Activated CD8-positive, alpha-beta memory T cell treated with anti-CD3 and anti-CD28 coated beads for 36 hours (primary cell): ENCODE data around the gene TBC1D30. TPM values are rescaled to one million over a fixed set of nuclear protein-coding genes. Genes with fewer than 3 reads are reported as not detected.

Source experiments
- CTCF ChIA-PET: fragments of 350-600 bp; sonication (Branson Sonifier 250); formaldehyde crosslinking; loops from one replicate; lab custom pipeline; 2021; ENCODE audit warnings: antibody characterized with exemption; lab: Charles Lee
- POLR2A ChIA-PET: fragments of 350-600 bp; sonication (Branson Sonifier 250); formaldehyde crosslinking; loops from one replicate; lab custom pipeline; 2021; ENCODE audit warnings: antibody characterized with exemption; lab: Charles Lee
- total RNA-seq, 2 experiments: library from RNA; stranded (reverse); gene quantifications; one replicate each; pipeline ENCODE4 v1.2.3, GENCODE V29; 2021

TBC1D30 gene
- total RNA-seq, 2 experiments from 2014 or later: 1.9 to 2.8 TPM

GRCh38 chr12:64892561-64892960 lies 68.1 kb downstream of the TBC1D30 start:
- CTCF ChIA-PET: no interaction called here

DNA sequence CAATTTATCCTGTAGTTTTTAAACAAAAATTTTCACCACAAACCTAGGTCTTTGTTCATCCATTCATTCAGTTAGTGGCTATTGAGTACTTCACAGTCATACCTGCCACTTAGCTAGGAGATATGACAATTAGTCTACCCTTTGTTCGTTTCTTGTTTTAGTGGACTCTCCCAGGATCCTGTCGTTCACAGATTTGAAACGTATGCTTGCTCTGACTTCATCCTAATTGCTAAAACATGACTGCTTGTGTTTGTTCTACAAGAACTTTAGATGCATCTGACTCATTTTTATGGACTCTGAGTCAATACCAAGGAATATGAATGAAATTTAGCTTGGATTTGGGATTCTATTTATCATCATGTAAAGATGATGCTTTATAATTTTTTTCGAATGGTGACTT lies 69.5 kb downstream of the TBC1D30 start:
- ChIA-PET POLR2A (no interaction called here), CTCF (no interaction called here)

More at GRCh38 chr12:64892561-64892960, 68.1 kb downstream of the TBC1D30 start:
- POLR2A ChIA-PET: no interaction called here

GRCh38 chr12:64894827-64895475 lies 70.5 kb downstream of the TBC1D30 start:
- CTCF ChIA-PET: no interaction called here
- POLR2A ChIA-PET: no interaction called here

DNA sequence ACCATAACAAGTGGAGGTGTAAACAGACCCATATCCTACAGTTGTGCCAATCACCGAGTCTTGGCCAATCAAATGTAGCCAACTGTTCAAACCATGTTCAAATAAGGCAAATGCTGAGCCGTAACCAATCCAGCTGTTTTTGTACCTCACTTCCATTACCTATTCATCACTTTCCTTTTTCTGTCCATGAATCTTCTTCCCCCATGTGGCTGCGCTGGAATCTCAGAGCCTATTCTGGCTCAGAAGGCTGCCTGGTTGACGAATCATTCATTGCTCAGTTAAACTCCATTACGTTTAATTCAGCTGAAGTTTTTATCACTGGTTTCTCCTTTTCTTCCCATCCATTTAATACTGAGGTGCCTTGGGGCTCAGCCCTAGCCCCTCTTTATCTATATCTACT lies 71.1 kb downstream of the TBC1D30 start:
- POLR2A ChIA-PET: no interaction called here
- CTCF ChIA-PET: no interaction called here

DNA sequence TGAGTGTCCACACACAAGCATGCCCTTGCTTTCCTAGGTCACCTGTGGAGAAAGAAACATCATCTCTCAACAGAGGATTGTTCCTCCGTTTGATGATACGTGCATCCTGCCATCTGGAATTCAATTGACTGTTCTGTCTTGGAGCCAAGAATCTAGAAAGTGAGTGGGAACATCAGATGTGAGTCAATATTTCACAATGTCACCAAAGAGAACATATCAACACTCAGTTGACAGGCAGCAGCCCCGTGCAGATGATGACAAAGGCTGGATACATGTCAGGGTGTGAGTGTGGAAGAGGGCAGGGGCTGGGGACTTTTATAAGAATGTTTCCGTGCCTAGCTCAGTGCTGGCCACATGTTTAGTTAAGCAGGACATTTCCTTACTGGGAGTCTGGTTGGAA lies 76.1 kb downstream of the TBC1D30 start:
- ChIA-PET POLR2A (no interaction called here), CTCF (no interaction called here)

- POLR2A ChIA-PET: no interaction called here
- CTCF ChIA-PET: no interaction called here
Measured at GRCh38 chr12:64903479-64904152, 79.2 kb downstream of the TBC1D30 start.

- CTCF ChIA-PET: no interaction called here
Measured at GRCh38 chr12:64907097-64907496, 82.7 kb downstream of the TBC1D30 start.

DNA sequence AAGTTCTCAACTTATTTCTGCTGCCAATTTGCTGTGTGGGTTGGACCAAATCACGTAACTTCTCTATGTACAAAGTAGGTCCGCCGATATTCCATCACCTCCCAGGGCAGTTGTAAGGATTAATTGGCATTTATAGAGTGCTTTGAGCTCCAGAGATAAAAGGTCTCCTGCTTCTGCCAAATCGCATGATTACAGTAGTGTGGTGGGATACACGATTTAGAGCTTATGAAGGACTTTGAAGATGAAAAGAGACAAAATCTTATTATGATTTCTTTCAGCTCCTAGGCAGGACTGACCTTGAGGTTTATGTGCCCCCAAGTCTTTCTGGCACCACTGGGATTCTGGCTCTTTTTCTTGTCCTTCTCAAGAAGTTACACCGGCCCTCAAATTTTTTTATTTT lies 84.7 kb downstream of the TBC1D30 start:
- POLR2A ChIA-PET: no interaction called here
- CTCF ChIA-PET: no interaction called here

More at GRCh38 chr12:64907097-64907496, 82.7 kb downstream of the TBC1D30 start:
- POLR2A ChIA-PET: no interaction called here

GRCh38 chr12:64911081-64911480 lies 86.6 kb downstream of the TBC1D30 start:
- CTCF ChIA-PET: interaction anchor here (0.6 kb wide), 1 partner anchor 114 kb away, joined by 3 read pairs; no protein-coding TSS in a partner anchor

DNA sequence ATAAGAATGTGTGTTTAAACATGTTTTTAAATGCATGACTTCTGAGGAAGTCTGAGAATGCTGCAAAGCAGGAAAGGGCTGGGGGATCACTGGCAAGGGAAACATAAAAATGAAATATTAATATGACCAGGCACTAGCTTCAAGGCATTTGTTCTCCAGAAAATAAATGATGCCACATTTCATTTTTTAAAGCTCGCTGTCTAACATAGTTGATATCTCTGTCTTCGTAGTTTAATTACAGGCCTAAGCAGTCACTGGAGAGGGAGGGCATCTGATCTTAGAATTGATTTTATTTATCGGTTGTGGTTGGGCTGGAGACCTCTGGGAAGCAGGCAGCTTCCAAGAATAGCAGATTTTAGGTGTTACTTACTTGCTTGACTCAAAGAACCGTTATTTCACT lies 87.5 kb downstream of the TBC1D30 start:
- CTCF ChIA-PET: no interaction called here
- POLR2A ChIA-PET: no interaction called here

More at GRCh38 chr12:64911081-64911480, 86.6 kb downstream of the TBC1D30 start:
- POLR2A ChIA-PET: no interaction called here

- POLR2A ChIA-PET: no interaction called here
Measured at GRCh38 chr12:64912516-64913255, 88.2 kb downstream of the TBC1D30 start.

GRCh38 chr12:64915242-64915641 lies 90.8 kb downstream of the TBC1D30 start:
- CTCF ChIA-PET: no interaction called here
- POLR2A ChIA-PET: no interaction called here

More at GRCh38 chr12:64912516-64913255, 88.2 kb downstream of the TBC1D30 start:
- CTCF ChIA-PET: no interaction called here

DNA sequence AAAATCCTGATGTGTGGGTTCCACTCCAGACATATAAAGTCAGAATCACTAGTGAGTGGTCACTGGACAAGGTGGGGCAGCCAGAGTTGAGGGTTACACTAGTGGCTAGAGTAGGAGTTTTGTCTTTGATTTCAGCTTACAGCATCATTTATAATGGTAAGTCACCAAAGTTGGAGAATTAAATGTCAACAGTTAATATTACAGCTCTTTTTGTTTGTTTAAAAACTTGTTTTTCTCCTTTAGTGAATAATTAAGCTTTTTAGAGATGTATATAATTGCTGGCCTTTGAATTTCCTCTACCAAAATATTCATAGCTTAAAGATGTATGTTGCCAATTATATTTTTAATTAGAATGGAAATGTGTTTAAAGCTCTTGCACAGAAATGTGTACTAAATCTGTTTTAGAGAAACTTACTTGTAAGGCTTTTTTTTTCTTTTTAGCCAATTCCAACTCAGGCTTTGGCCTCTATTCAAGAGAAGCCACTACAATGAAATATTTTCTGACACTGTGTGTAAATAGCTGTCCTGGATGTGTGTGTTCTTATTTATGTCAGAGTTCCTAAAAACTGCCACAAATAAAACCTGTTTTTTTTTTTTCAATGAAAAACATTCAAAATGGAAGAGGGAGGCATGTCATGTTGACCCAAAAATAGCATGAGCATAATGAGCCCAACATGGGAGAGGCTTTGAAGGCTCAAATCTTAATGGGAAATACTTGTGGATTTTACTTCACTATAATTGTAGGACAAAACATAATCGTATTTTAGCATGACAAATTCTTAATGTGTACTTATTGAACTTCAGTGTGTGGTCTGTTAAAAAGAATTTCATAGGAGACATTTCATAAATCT lies 92.2 kb downstream of the TBC1D30 start:
- ChIA-PET POLR2A (no interaction called here), CTCF (no interaction called here)

GRCh38 chr12:64918344-64918743 lies 93.9 kb downstream of the TBC1D30 start:
- ChIA-PET POLR2A (no interaction called here), CTCF (no interaction called here)

DNA sequence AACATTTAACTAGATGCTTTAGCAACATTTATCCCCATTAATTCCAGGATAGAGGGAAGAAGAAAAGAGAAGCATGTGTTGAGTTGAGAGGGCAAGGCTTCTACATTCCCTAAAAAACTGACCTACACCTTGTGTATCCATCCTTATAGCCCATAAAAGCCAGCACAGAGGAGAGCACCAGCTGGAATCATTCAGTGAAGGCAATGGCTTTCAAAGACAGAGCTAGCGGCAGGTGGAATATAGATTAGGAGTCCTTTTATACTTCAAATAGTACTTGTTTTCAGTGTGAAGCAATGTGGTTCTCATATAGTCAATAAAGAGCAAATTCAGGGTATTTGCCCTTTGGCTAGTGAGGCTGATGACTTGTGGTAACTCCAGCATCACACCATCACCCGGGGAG lies 94.4 kb downstream of the TBC1D30 start:
- ChIA-PET CTCF (no interaction called here), POLR2A (no interaction called here)

DNA sequence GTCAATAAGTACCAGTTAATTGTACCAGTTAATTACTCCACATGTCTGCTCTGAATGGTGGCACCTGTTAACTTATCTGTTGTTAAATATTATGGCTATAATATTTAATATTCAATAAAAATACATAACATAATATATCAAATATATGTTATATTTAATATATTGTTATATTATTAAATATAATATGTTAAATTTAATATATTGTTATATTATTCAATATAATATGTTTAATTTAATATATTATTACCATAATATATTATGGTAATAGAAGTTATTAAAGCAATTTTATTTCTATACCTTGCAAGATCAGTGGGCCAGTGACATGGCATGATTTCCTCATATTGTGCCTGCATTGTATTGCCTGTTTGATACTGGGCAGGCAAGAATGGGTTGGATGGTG lies 98.4 kb downstream of the TBC1D30 start:
- ChIA-PET CTCF (no interaction called here), POLR2A (no interaction called here)

- CTCF ChIA-PET: no interaction called here
- POLR2A ChIA-PET: no interaction called here
Measured at GRCh38 chr12:64923536-64923935, 99.1 kb downstream of the TBC1D30 start.
